H54 (cell line): Measurements from ENCODE around the gene PPARA.
"Not testable (repeated sequence)": the region's sequence is repeated elsewhere in the genome, so short reads cannot be mapped to it uniquely, and the experiment has no call there.

Experiments used
- DNase-seq: peaks from one replicate; pipeline ENCODE4 v3.0.0; 2011; ENCODE audit warnings: low spot score, mixed read lengths; ENCODE audit not compliant: insufficient read length
- FAIRE-seq: peaks from 3 replicates; lab custom pipeline; 2011; peaks lifted over from hg19 to GRCh38; lab: Jason Lieb, UNC
- POLR2A ChIP-seq: IDR thresholded peaks from 2 replicates; pipeline ENCODE4 v1.6.1; 2011; ENCODE audit warnings: low read depth, mild to moderate bottlenecking, low read length

PPARA gene

GRCh38 chr22:46125816-46126765, 24.2 kb upstream of the PPARA start:
- DNase-seq (no peak), FAIRE-seq (no peak)
- no peak for TF ChIP-seq POLR2A

- TF ChIP-seq POLR2A = no peak
- DNase-seq (no peak), FAIRE-seq (no peak)
Observed at GRCh38 chr22:46126853-46127385, 23.4 kb upstream of the PPARA start.

- FAIRE-seq (no peak), DNase-seq (no peak)
- no peak for TF ChIP-seq POLR2A
Observed at GRCh38 chr22:46127556-46127955, 22.8 kb upstream of the PPARA start.

GRCh38 chr22:46128606-46129005, 21.7 kb upstream of the PPARA start:
- FAIRE-seq (no peak), DNase-seq (no peak)
- no peak for TF ChIP-seq POLR2A

- DNase-seq (no peak), FAIRE-seq (no peak)
- TF ChIP-seq POLR2A = no peak
Observed at GRCh38 chr22:46129390-46130041, 20.8 kb upstream of the PPARA start.

- FAIRE-seq (no peak), DNase-seq (no peak)
- no peak for TF ChIP-seq POLR2A
Observed at GRCh38 chr22:46131151-46131587, 19.2 kb upstream of the PPARA start.

GRCh38 chr22:46132193-46132829, 18.0 kb upstream of the PPARA start:
- not testable (repeated sequence) for DNase-seq, FAIRE-seq

GRCh38 chr22:46132830-46133587, 17.3 kb upstream of the PPARA start:
- DNase-seq (no peak), FAIRE-seq (no peak)
- no peak for TF ChIP-seq POLR2A

GRCh38 chr22:46133588-46133855, 16.8 kb upstream of the PPARA start:
- no peak for FAIRE-seq
- TF ChIP-seq POLR2A = no peak
- no peak for DNase-seq

- TF ChIP-seq POLR2A = no peak
- no peak for DNase-seq
- no peak for FAIRE-seq
Observed at GRCh38 chr22:46134111-46134705, 16.1 kb upstream of the PPARA start.

- TF ChIP-seq POLR2A = no peak
- DNase-seq (no peak), FAIRE-seq (no peak)
Observed at GRCh38 chr22:46135611-46136485, 14.5 kb upstream of the PPARA start.
